ENCODE results near the gene PDHB. TPM values are rescaled to one million over a fixed set of nuclear protein-coding genes. Genes with fewer than 3 reads are reported as not detected.

PDHB gene
- total and polyA plus RNA-seq, 2 of the 13 experiments (the other 11 are each of a cell fraction or from before 2014, with no cell fraction given), result 108 to 153 TPM

GRCh38 chr3:58422756-58423325, 10.8 kb downstream of the PDHB start:
- ATAC-seq, result peak; percentile 73
- H3K27me3 ChIP-seq (ENCODE audit: control insufficient read depth in 1 of 2, insufficient read depth in 2 of 2, low read length in 2 of 2), result no peaks in the 10 kb centered on the region
- no peak overlapping the region for H3K4me2 ChIP-seq (ENCODE audit: low read depth, low read length)
- H4K20me1 ChIP-seq (ENCODE audit: insufficient read depth, low read length), result no peaks in the 10 kb centered on the region
- H3K36me3 ChIP-seq (replicated peaks in 1 of 2; ENCODE audit: control insufficient read depth in 1 of 2, insufficient read depth in 2 of 2, low read length in 2 of 2), result peaks cover 9 to 28% of the 10 kb centered on the region in 2 experiments
- H3K4me3 ChIP-seq (replicated peaks in 1 of 3; ENCODE audit: insufficient read depth in 1 of 3, low read depth in 2 of 3, low read length in 3 of 3), result no peak overlapping the region
- in situ Hi-C loops (cut with HindIII; ENCODE audit: extremely low pct_ligation_motif_present, low pct_unique_long_range_greater_than_20kb), result no loop called here
- BruUV-seq (replicated peaks), result no TSS peak
- intact Hi-C loops (cut with micrococcal nuclease; ENCODE audit: unreplicated experiment), result loop anchor here (5.0 kb wide), 1 partner anchor 114 kb away; the partner anchor contains the start of gene ACOX2
- no peaks in the 10 kb centered on the region for H3K9me3 ChIP-seq (ENCODE audit: low read length)
- no peak overlapping the region for H2AFZ ChIP-seq (ENCODE audit: low read length)
- ChIA-PET CTCF (ENCODE audit: low intra/inter-chr PET ratio, low total read pairs) (interaction anchor here (1.3 to 1.4 kb wide), 2 partner anchors 110 to 207 kb away, joined by 3 to 11 read pairs; no protein-coding TSS in a partner anchor), POLR2A (interaction anchor here (1.0 kb wide), 1 partner anchor 30 kb away, joined by 3 read pairs; no protein-coding TSS in a partner anchor)
- H3K79me2 ChIP-seq (ENCODE audit: insufficient read depth, low read length), result no peaks in the 10 kb centered on the region
- DNase-seq (ENCODE audit: low spot score), result peak; percentile 40
- no peak overlapping the region for H3K9ac ChIP-seq (ENCODE audit: insufficient read depth, low read depth, low read length)
- H3K4me1 ChIP-seq (ENCODE audit: insufficient read depth, low read length), result peaks cover 21% of the 10 kb centered on the region
- WGBS (ENCODE audit: low lambda C conversion rate), result 73% methylated on average over 3 of the region's 8 CpGs
- no peak overlapping the region for H3K27ac ChIP-seq (ENCODE audit: extremely low read length, insufficient read depth, low read length)
- peak; percentile 56 for FAIRE-seq
- TF ChIP-seq POLR2G (IDR thresholded peaks at IDR 0.05; ENCODE audit: low read depth, low read length) (0 out of 2 replicates have a peak, but pooled peaks have one; percentile 15), PAX8 (CRISPR knock-in tag; IDR thresholded peaks at IDR 0.05; ENCODE audit: borderline replicate concordance) (no peak), WIZ (CRISPR knock-in tag; IDR thresholded peaks at IDR 0.05) (no peak), SMC3 (IDR thresholded peaks at IDR 0.05; ENCODE audit: low read length) (peak; percentile 38; the same call in 1 of the 2 replicates), ZNF572 (CRISPR knock-in tag; IDR thresholded peaks at IDR 0.05) (no peak), ZNF121 (CRISPR knock-in tag; IDR thresholded peaks at IDR 0.05) (no peak), FOXP4 (CRISPR knock-in tag; IDR thresholded peaks at IDR 0.05) (no peak), ETV5 (CRISPR knock-in tag; IDR thresholded peaks at IDR 0.05; ENCODE audit: borderline replicate concordance) (no peak), ZNF737 (CRISPR knock-in tag; IDR thresholded peaks at IDR 0.05; ENCODE audit: borderline replicate concordance) (no peak), ZNF280D (CRISPR knock-in tag; IDR thresholded peaks at IDR 0.05) (no peak), ZFP90 (CRISPR knock-in tag; IDR thresholded peaks at IDR 0.05; ENCODE audit: borderline replicate concordance) (no peak), ZSCAN21 (CRISPR knock-in tag; IDR thresholded peaks at IDR 0.05; ENCODE audit: borderline replicate concordance) (no peak), ZNF235 (CRISPR knock-in tag; IDR thresholded peaks at IDR 0.05; ENCODE audit: borderline replicate concordance) (no peak), DDIT3 (CRISPR knock-in tag; IDR thresholded peaks at IDR 0.05) (no peak), AGO2 (optimal IDR thresholded peaks at IDR 0.05; ENCODE audit: low read depth, low read length) (no peak), ZNF577 (CRISPR knock-in tag; IDR thresholded peaks at IDR 0.05; ENCODE audit: borderline replicate concordance, low read depth) (no peak), GLMP (CRISPR knock-in tag; IDR thresholded peaks at IDR 0.05; ENCODE audit: borderline replicate concordance) (no peak), REL (CRISPR knock-in tag; conservative IDR thresholded peaks at IDR 0.05) (no peak)

Measured in HepG2 (cell line).